H1 (cell line): ENCODE data around the gene UBE2M. TPM values are rescaled to one million over a fixed set of nuclear protein-coding genes. Genes with fewer than 3 reads are reported as not detected.

ENCODE experiments used
- ASH2L ChIP-seq: fragments of 200-600, 300-600 bp; sonication (generic); IDR thresholded peaks from one replicate; pipeline ENCODE4 v1.7.1; 2017; ENCODE audit warnings: low read length
- CBX5 ChIP-seq: fragments of 300-800, 300-1000 bp; sonication (generic); IDR thresholded peaks from 2 replicates; pipeline ENCODE4 v1.7.1; 2016; ENCODE audit warnings: antibody characterized with exemption, low read length, low read depth
- EZH2 ChIP-seq: fragments of 200-600 bp; sonication (generic); IDR thresholded peaks from 2 replicates; pipeline ENCODE4 v1.7.1; 2012; ENCODE audit warnings: low read depth, mild to moderate bottlenecking, moderate library complexity, low read length, inconsistent platforms; ENCODE audit not compliant: severe bottlenecking
- GTF2F1 ChIP-seq: IDR thresholded peaks from 2 replicates; pipeline ENCODE4 v1.6.1; 2012; ENCODE audit warnings: low read depth, low read length, improper control_type of control experiment, borderline replicate concordance
- HDAC2 ChIP-seq, 2 experiments: fragments of 300-600 bp in 1 of 2; sonication (generic) in 1 of 2; IDR thresholded peaks; 2 replicates each; pipeline ENCODE4 v1.6.1; 2011 to 2012; ENCODE audit warnings: low read depth in 2 of 2, low read length in 2 of 2, mild to moderate bottlenecking in 2 of 2, moderate library complexity in 2 of 2, borderline replicate concordance in 1 of 2, inconsistent platforms in 1 of 2
- HDAC6 ChIP-seq: IDR thresholded peaks from one replicate; pipeline ENCODE4 v1.7.1; 2012; ENCODE audit warnings: low read depth, mild to moderate bottlenecking, inconsistent platforms, low read length, moderate library complexity
- KDM1A ChIP-seq: fragments of 200-600, 300-600 bp; sonication (generic); IDR thresholded peaks from 2 replicates; pipeline ENCODE4 v1.7.1; 2016; ENCODE audit warnings: mild to moderate bottlenecking, low read length, borderline replicate concordance
- MAFK ChIP-seq: IDR thresholded peaks from 2 replicates; pipeline ENCODE4 v1.6.1; 2012; ENCODE audit warnings: low read depth, mild to moderate bottlenecking, improper control_type of control experiment, low read length
- NRF1 ChIP-seq: IDR thresholded peaks from 2 replicates; pipeline ENCODE4 v1.6.1; 2011; ENCODE audit warnings: mild to moderate bottlenecking, low read depth, low read length, improper control_type of control experiment
- PHF8 ChIP-seq: fragments of 200-600 bp; sonication (generic); conservative IDR thresholded peaks from 2 replicates; pipeline ENCODE4 v1.7.1; 2012; ENCODE audit warnings: low read depth, mild to moderate bottlenecking, inconsistent platforms, low read length, moderate library complexity
- POLR2A ChIP-seq, 2 experiments: IDR thresholded peaks; 1 replicate in 1 of 2; 2 replicates in 1 of 2; pipeline ENCODE4 v1.6.1; 2011; ENCODE audit warnings: low read depth in 2 of 2, low read length in 2 of 2, mild to moderate bottlenecking in 2 of 2; ENCODE audit errors: control extremely low read depth in 1 of 2
- POLR2AphosphoS5 ChIP-seq: IDR thresholded peaks from 2 replicates; pipeline ENCODE4 v1.6.1; 2011; ENCODE audit warnings: low read depth, low read length
- RAD21 ChIP-seq, 2 experiments: IDR thresholded peaks in 1 of 2; conservative IDR thresholded peaks in 1 of 2; 2 replicates each; pipeline ENCODE4 v1.6.1; 2011; ENCODE audit warnings: low read depth in 2 of 2, low read length in 2 of 2, improper control_type of control experiment in 1 of 2, inconsistent platforms in 1 of 2, mild to moderate bottlenecking in 1 of 2, moderate library complexity in 1 of 2
- RNF2 ChIP-seq: fragments of 200-900, 300-1000 bp; sonication (generic); IDR thresholded peaks from 2 replicates; pipeline ENCODE4 v1.7.1; 2016; ENCODE audit warnings: borderline replicate concordance, low read depth, mild to moderate bottlenecking, antibody characterized with exemption, low read length; ENCODE audit not compliant: poor library complexity, severe bottlenecking; ENCODE audit errors: missing control alignments
- SAP30 ChIP-seq: fragments of 300-600 bp; sonication (generic); IDR thresholded peaks from 2 replicates; pipeline ENCODE4 v1.7.1; 2012; ENCODE audit warnings: low read length, moderate library complexity, mild to moderate bottlenecking, inconsistent platforms; ENCODE audit not compliant: insufficient read depth, insufficient replicate concordance
- SP1 ChIP-seq: IDR thresholded peaks from 2 replicates; pipeline ENCODE4 v1.6.1; 2011; ENCODE audit warnings: low read depth, low read length
- SP4 ChIP-seq: IDR thresholded peaks from 2 replicates; pipeline ENCODE4 v1.6.1; 2012; ENCODE audit warnings: low read length, inconsistent platforms
- polyA plus RNA-seq, 7 experiments: library from polyadenylated mRNA; depleted of rRNA in 3 of 7; stranded (reverse) in 5 of 7; unstranded in 2 of 7; fragments of >200 nt in 5 of 7; fragments of 200-250 nt in 2 of 7; gene quantifications; 1 replicate in 5 of 7; 2 replicates in 1 of 7; 4 replicates in 1 of 7; pipeline versions ENCODE4 v1.2.1 to v1.2.3, GENCODE V29; 2011 to 2013; ENCODE audit warnings: missing spikeins in 2 of 7, mixed read lengths in 2 of 7
- total RNA-seq: library from RNA; stranded (reverse); fragmentation: NEBNext Ultra II Directional; extraction: Animal tissue kit (Norgen Biotek cat#: 25700); gene quantifications from 2 replicates; pipeline ENCODE4 v1.2.1, GENCODE V29; 2021
- TF ChIP-seq, protein P1 (sequence below): IDR thresholded peaks from 2 replicates; pipeline ENCODE4 v1.6.1; 2012; ENCODE audit warnings: inconsistent platforms
- TF ChIP-seq, protein P2 (sequence below): IDR thresholded peaks from 2 replicates; pipeline ENCODE4 v1.6.1; 2012; ENCODE audit warnings: low read length, inconsistent platforms
- TF ChIP-seq, protein P3 (sequence below): IDR thresholded peaks from 2 replicates; pipeline ENCODE4 v1.6.1; 2012; ENCODE audit warnings: inconsistent platforms

The UBE2M gene
- total and polyA plus RNA-seq, 2 of the 8 experiments (the other 6 are each of a cell fraction or from before 2014, with no cell fraction given): 93.8 to 114 TPM

DNA sequence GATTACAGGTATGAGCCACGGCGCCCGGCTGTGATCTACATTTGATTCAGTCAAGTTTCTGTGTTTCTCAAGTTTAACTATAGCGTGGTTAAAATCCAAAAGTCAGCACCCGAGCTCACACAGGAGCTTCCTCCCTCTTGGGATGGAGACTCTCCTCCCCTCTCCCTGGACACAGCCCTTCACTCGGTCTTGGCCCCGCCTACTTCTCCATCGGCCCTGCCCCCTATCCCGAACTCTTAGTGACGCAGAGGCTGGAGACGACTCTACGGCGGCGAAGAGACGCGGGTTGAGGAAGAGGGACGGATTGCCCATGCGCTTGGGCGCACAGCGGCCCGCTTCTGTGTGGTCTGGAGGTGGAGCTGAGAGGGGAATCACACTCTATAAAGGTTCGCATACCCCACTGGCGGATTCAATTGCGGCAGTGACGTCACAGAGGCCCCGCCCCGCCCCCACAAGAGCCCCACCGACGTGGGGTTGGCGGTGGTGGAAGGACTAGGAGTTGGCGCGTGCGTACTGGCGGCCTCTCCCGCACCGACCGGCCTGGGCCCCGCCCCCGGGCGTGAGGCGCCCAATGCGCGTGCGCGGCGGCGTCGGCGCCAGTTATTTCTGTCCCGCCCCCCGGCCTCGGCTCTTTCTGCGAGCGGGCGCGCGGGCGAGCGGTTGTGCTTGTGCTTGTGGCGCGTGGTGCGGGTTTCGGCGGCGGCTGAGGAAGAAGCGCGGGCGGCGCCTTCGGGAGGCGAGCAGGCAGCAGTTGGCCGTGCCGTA lies 14.4 kb downstream of the UBE2M start, which contains the start of gene TRIM28 (continued):
- TF ChIP-seq NRF1 (peak; percentile 86), POLR2A (IDR thresholded peaks at IDR 0.05; ENCODE audit: control extremely low read depth in 1 of 2, low read depth in 2 of 2, low read length in 2 of 2) (peak; percentile 93 to 95), CBX5 (no peak), SP4 (peak; percentile 69; the same call in 1 of the 2 replicates), POLR2AphosphoS5 (peak; percentile 96), ASH2L (peak; percentile 65), SP1 (peak; percentile 3; the same call in 1 of the 2 replicates), EZH2 (no peak), SAP30 (no peak), RNF2 (no peak), HDAC2 (IDR thresholded peaks at IDR 0.05; ENCODE audit: borderline replicate concordance in 1 of 2, low read depth in 2 of 2, low read length in 2 of 2) (0 out of 4 replicates have a peak, but pooled peaks of 1 of the 2 experiments have one; percentile 30), HDAC6 (no peak), PHF8 (peak; percentile 98), KDM1A (no peak), RAD21 (IDR thresholded peaks at IDR 0.05 in 1 of 2, conservative IDR thresholded peaks at IDR 0.05 in 1 of 2; ENCODE audit: low read depth in 2 of 2, low read length in 2 of 2) (no peak), MAFK (no peak), GTF2F1 (peak; percentile 91)
- TF ChIP-seq, protein P1, sequence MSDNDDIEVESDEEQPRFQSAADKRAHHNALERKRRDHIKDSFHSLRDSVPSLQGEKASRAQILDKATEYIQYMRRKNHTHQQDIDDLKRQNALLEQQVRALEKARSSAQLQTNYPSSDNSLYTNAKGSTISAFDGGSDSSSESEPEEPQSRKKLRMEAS: peak; percentile 59
- TF ChIP-seq, protein P2, sequence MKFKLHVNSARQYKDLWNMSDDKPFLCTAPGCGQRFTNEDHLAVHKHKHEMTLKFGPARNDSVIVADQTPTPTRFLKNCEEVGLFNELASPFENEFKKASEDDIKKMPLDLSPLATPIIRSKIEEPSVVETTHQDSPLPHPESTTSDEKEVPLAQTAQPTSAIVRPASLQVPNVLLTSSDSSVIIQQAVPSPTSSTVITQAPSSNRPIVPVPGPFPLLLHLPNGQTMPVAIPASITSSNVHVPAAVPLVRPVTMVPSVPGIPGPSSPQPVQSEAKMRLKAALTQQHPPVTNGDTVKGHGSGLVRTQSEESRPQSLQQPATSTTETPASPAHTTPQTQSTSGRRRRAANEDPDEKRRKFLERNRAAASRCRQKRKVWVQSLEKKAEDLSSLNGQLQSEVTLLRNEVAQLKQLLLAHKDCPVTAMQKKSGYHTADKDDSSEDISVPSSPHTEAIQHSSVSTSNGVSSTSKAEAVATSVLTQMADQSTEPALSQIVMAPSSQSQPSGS: peak; percentile 57; the same call in 1 of the 2 replicates
- TF ChIP-seq, protein P3, sequence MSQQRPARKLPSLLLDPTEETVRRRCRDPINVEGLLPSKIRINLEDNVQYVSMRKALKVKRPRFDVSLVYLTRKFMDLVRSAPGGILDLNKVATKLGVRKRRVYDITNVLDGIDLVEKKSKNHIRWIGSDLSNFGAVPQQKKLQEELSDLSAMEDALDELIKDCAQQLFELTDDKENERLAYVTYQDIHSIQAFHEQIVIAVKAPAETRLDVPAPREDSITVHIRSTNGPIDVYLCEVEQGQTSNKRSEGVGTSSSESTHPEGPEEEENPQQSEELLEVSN: peak; percentile 30; the same call in 1 of the 2 replicates
